ENCODE measurements around the gene C20orf144.

GRCh38 chr20:33663161-33664084 lies 1.3 kb downstream of the C20orf144 start:
- TF ChIP-seq POLR2A (IDR thresholded peaks at IDR 0.05): peak; percentile 34 to 57
- TF ChIP-seq CTCF (IDR thresholded peaks at IDR 0.05): no peak
